Ammon's horn (tissue), 1 donor: ENCODE measurements around the gene NTF3.

Experiments used
- DNase-seq: peaks from one replicate; pipeline ENCODE4 v3.0.0-alpha.2; 2016; ENCODE audit warnings: low spot score

Gene NTF3

GRCh38 chr12:5430641-5431603 lies 986 bp upstream of the NTF3 start:
- no peak for DNase-seq

GRCh38 chr12:5433081-5433844 lies 1.4 kb downstream of the NTF3 start:
- DNase-seq, result no peak

- no peak for DNase-seq
These were observed 2.1 kb downstream of the NTF3 start for GRCh38 chr12:5433845-5434646.

- no peak for DNase-seq
These were observed 3.0 kb downstream of the NTF3 start for GRCh38 chr12:5434647-5435560.

- DNase-seq, result no peak
These were observed 5.3 kb downstream of the NTF3 start for GRCh38 chr12:5437182-5437583.

GRCh38 chr12:5437589-5437988 lies 5.7 kb downstream of the NTF3 start:
- no peak for DNase-seq

GRCh38 chr12:5438671-5439200 lies 6.8 kb downstream of the NTF3 start:
- DNase-seq, result no peak

GRCh38 chr12:5439371-5439771 lies 7.5 kb downstream of the NTF3 start:
- DNase-seq, result no peak

- no peak for DNase-seq
These were observed 7.9 kb downstream of the NTF3 start for GRCh38 chr12:5439788-5440300.

GRCh38 chr12:5440978-5441377 lies 9.1 kb downstream of the NTF3 start:
- no peak for DNase-seq

GRCh38 chr12:5441497-5442236 lies 9.8 kb downstream of the NTF3 start:
- DNase-seq, result no peak

GRCh38 chr12:5442251-5443006 lies 10.5 kb downstream of the NTF3 start:
- DNase-seq, result peak; percentile 62

- DNase-seq, result no peak
These were observed 12.6 kb downstream of the NTF3 start for GRCh38 chr12:5444520-5444919.

- DNase-seq, result no peak
These were observed 15.4 kb downstream of the NTF3 start for GRCh38 chr12:5447320-5447719.

GRCh38 chr12:5451251-5451650 lies 19.3 kb downstream of the NTF3 start:
- no peak for DNase-seq

- DNase-seq, result no peak
These were observed 20.7 kb downstream of the NTF3 start for GRCh38 chr12:5452569-5452968.

GRCh38 chr12:5453466-5453865 lies 21.6 kb downstream of the NTF3 start:
- DNase-seq, result no peak

GRCh38 chr12:5455045-5455444 lies 23.1 kb downstream of the NTF3 start:
- peak; percentile 17 for DNase-seq

- DNase-seq, result no peak
These were observed 24.1 kb downstream of the NTF3 start for GRCh38 chr12:5456030-5456429.
